A549 (cell line): ENCODE measurements around the gene TNFAIP3.

ENCODE experiments used
- CTCF ChIP-seq: fragments of >200 bp; sonication (Bioruptor Twin); formaldehyde crosslinking; IDR thresholded peaks from 3 replicates; pipeline ENCODE4 v1.5.1; 2016
- MAFK ChIP-seq: fragments of 450-650 bp; IDR thresholded peaks from 2 replicates; pipeline ENCODE4 v1.6.1; 2014; ENCODE audit not compliant: partially characterized antibody
- POLR2A ChIP-seq: IDR thresholded peaks from 2 replicates; pipeline ENCODE4 v1.6.1; 2012; ENCODE audit warnings: mild to moderate bottlenecking, low read length

- no peak for TF ChIP-seq CTCF
- no peak for TF ChIP-seq POLR2A
- no peak for TF ChIP-seq MAFK
Measured at GRCh38 chr6:137820425-137820824, 46.6 kb upstream of the TNFAIP3 start.
